ENCODE measurements around the gene CTAGE8. TPM values are rescaled to one million over a fixed set of nuclear protein-coding genes. Genes with fewer than 3 reads are reported as not detected.
"Not testable (repeated sequence)": the region's sequence is repeated elsewhere in the genome, so short reads cannot be mapped to it uniquely, and the experiment has no call there.

CTAGE8 gene
- total RNA-seq, 1 donor, result 1.4 TPM

DNA sequence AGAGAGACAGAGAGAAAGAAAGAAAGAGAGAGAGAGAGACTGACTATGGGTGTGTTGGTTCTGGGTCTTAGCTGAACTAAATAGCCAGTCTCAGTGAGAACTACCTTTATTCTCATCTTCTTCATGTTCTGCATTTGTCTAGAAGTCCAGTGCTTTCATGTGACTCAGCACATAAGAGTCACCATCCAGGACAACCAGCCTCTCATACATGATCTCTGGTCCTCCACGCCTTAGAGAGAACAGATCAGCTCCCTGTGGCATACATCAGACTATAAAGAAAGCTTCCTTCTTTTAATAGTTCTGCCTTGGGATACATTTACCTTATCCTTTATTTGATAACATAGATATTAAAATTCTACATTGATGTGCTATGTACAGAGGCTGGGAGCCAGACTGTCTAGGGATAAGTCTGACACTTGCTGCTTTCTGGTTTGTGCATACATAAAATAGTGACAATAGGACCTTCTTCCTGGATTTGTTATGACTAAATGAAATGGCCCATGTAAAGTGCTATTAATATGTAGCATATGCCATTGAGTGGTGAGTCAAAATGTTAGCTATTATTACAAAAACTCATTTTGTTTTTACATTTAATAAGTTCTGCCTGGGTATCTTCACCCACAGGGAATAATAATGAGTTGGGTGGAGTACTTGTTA is 21.3 kb downstream of the CTAGE8 start:
- not testable (repeated sequence) for H3K4me2 ChIP-seq (ENCODE audit: insufficient read depth, low read length); H3K36me3 ChIP-seq (ENCODE audit: insufficient read depth, low read length); H2AFZ ChIP-seq (ENCODE audit: low read length); H3K27ac ChIP-seq (ENCODE audit: low read depth, low read length); H3K9me3 ChIP-seq (ENCODE audit: low read depth, low read length); DNase-seq (ENCODE audit: insufficient read length, low spot score, missing footprints); H3K27me3 ChIP-seq (ENCODE audit: insufficient read depth, low read length); H3K4me1 ChIP-seq (ENCODE audit: insufficient read depth, low read length); H3K79me2 ChIP-seq (ENCODE audit: insufficient read depth, low read length); H3K4me3 ChIP-seq (ENCODE audit: insufficient read depth, low read length); H4K20me1 ChIP-seq (ENCODE audit: insufficient read depth, low read length)

GRCh38 chr7:144246967-144247366 is 22.1 kb downstream of the CTAGE8 start:
- not testable (repeated sequence) for H3K79me2 ChIP-seq (ENCODE audit: insufficient read depth, low read length); H3K4me3 ChIP-seq (ENCODE audit: insufficient read depth, low read length); H3K9me3 ChIP-seq (ENCODE audit: low read depth, low read length); H3K4me1 ChIP-seq (ENCODE audit: insufficient read depth, low read length); H4K20me1 ChIP-seq (ENCODE audit: insufficient read depth, low read length); H3K27ac ChIP-seq (ENCODE audit: low read depth, low read length); H3K4me2 ChIP-seq (ENCODE audit: insufficient read depth, low read length); H3K36me3 ChIP-seq (ENCODE audit: insufficient read depth, low read length); H2AFZ ChIP-seq (ENCODE audit: low read length); H3K27me3 ChIP-seq (ENCODE audit: insufficient read depth, low read length); DNase-seq (ENCODE audit: insufficient read length, low spot score, missing footprints)

DNA sequence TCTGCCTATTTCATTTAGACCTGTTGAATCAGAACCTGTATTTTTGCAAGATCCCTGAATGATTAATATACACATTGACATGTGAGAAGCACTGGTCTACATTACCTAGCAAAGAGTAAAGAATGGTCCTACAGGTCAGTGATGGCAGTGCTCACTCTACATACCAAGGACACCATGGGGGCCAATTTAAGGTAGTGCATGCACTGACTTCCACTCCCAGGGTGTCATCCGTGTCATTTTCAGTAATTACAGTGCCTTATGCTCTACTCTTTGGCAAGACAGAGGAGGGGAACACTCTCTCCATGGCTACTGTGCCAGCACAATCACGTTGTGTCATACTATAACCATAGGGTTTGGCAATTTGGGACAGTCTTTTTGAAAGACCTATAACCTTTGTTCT is 23.7 kb downstream of the CTAGE8 start:
- DNase-seq (ENCODE audit: insufficient read length, low spot score, missing footprints); H3K4me2 ChIP-seq (ENCODE audit: insufficient read depth, low read length); H3K27me3 ChIP-seq (ENCODE audit: insufficient read depth, low read length); H4K20me1 ChIP-seq (ENCODE audit: insufficient read depth, low read length); H3K27ac ChIP-seq (ENCODE audit: low read depth, low read length); H2AFZ ChIP-seq (ENCODE audit: low read length); H3K79me2 ChIP-seq (ENCODE audit: insufficient read depth, low read length); H3K4me1 ChIP-seq (ENCODE audit: insufficient read depth, low read length); H3K4me3 ChIP-seq (ENCODE audit: insufficient read depth, low read length); H3K36me3 ChIP-seq (ENCODE audit: insufficient read depth, low read length); H3K9me3 ChIP-seq (ENCODE audit: low read depth, low read length): not testable (repeated sequence)

DNA sequence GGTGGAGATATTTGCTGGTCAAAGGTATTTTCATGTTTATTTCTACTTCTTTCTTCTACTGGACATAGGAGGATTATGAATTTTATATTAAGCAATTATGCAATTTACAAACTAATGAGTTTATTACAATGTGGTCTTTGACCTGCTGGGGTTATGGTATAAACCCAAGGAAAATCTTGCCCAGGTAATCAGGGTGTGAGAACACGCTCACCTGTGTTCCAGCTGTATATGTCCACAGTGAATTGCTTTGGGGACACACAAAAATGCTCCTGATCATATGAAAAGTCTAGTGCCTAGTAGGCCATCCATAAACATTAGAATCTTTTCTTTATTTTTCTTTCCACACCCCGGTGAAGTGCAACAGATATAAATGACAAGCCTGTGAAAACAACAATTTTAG is 29.7 kb downstream of the CTAGE8 start, which contains the start of gene OR2A42:
OR2A42 (minus strand) TSS at position 241 of the 400 bp plus-strand sequence. CDS start 6,762 bp downstream, outside the sequence.
- H3K79me2 ChIP-seq (ENCODE audit: insufficient read depth, low read length), result not testable (repeated sequence)

DNA sequence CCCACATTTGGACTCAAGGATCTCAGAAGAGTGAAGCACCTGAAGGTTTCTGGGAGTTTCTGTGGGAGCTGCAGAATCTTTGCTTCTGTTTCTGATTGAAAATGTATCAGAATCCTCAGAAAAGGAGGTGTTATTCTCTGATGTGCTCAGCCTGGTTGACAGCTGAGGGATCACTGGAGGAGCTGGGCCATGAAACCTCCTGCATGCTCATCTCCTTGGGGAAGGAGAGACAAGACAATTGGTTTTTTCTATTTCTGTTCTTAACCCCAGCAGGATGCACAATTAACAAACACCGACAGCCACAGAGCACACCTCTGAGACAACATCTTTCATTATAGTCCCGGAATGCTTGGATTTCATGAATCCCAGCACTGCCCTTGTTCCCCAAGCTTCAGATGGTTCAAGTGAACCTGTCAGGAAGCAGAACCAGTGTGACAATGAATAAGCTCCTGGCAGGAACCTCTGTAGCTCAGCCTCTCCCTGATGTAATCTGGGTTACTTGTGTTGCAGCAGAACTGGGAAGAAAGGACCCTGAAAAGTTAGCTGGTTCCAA is 30.5 kb downstream of the CTAGE8 start:
- H3K9me3 ChIP-seq (ENCODE audit: low read depth, low read length); H2AFZ ChIP-seq (ENCODE audit: low read length); H3K79me2 ChIP-seq (ENCODE audit: insufficient read depth, low read length); H3K27me3 ChIP-seq (ENCODE audit: insufficient read depth, low read length); H4K20me1 ChIP-seq (ENCODE audit: insufficient read depth, low read length); DNase-seq (ENCODE audit: insufficient read length, low spot score, missing footprints); H3K36me3 ChIP-seq (ENCODE audit: insufficient read depth, low read length); H3K4me2 ChIP-seq (ENCODE audit: insufficient read depth, low read length); H3K4me1 ChIP-seq (ENCODE audit: insufficient read depth, low read length); H3K4me3 ChIP-seq (ENCODE audit: insufficient read depth, low read length); H3K27ac ChIP-seq (ENCODE audit: low read depth, low read length): not testable (repeated sequence)

More for the DNA sequence above, 29.7 kb downstream of the CTAGE8 start, which contains the start of gene OR2A42:
- not testable (repeated sequence) for H3K4me3 ChIP-seq (ENCODE audit: insufficient read depth, low read length); H3K4me2 ChIP-seq (ENCODE audit: insufficient read depth, low read length); H2AFZ ChIP-seq (ENCODE audit: low read length); DNase-seq (ENCODE audit: insufficient read length, low spot score, missing footprints); H3K4me1 ChIP-seq (ENCODE audit: insufficient read depth, low read length); H4K20me1 ChIP-seq (ENCODE audit: insufficient read depth, low read length); H3K27ac ChIP-seq (ENCODE audit: low read depth, low read length); H3K27me3 ChIP-seq (ENCODE audit: insufficient read depth, low read length); H3K36me3 ChIP-seq (ENCODE audit: insufficient read depth, low read length); H3K9me3 ChIP-seq (ENCODE audit: low read depth, low read length)

- not testable (repeated sequence) for H3K79me2 ChIP-seq (ENCODE audit: insufficient read depth, low read length); H3K4me3 ChIP-seq (ENCODE audit: insufficient read depth, low read length); H4K20me1 ChIP-seq (ENCODE audit: insufficient read depth, low read length); H3K4me1 ChIP-seq (ENCODE audit: insufficient read depth, low read length); H3K27ac ChIP-seq (ENCODE audit: low read depth, low read length); H3K9me3 ChIP-seq (ENCODE audit: low read depth, low read length); H3K36me3 ChIP-seq (ENCODE audit: insufficient read depth, low read length); H2AFZ ChIP-seq (ENCODE audit: low read length); DNase-seq (ENCODE audit: insufficient read length, low spot score, missing footprints); H3K4me2 ChIP-seq (ENCODE audit: insufficient read depth, low read length); H3K27me3 ChIP-seq (ENCODE audit: insufficient read depth, low read length)
Observed at GRCh38 chr7:144233039-144233438, 36.0 kb downstream of the CTAGE8 start.

DNA sequence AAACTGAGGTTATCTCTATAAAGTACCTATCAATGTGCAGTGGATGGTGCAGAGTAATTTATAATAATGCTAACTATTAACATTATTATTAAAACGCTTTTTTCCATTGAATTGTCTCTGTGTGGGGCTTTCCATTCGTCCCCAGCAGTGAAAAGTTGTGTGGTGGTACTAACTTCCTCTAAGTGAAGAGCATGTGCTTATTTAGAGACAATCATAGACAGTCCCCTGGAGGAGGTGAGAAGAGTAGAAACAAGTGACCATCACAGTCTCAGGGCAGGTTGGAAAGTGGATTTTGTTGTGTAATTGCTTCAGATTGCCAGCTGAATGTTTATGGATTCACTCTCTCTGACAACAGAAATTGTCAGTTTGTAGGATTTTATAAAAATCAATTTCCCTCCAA is 38.1 kb downstream of the CTAGE8 start:
- H4K20me1 ChIP-seq (ENCODE audit: insufficient read depth, low read length); H3K4me2 ChIP-seq (ENCODE audit: insufficient read depth, low read length); DNase-seq (ENCODE audit: insufficient read length, low spot score, missing footprints); H3K4me1 ChIP-seq (ENCODE audit: insufficient read depth, low read length); H3K4me3 ChIP-seq (ENCODE audit: insufficient read depth, low read length); H3K79me2 ChIP-seq (ENCODE audit: insufficient read depth, low read length); H3K27ac ChIP-seq (ENCODE audit: low read depth, low read length); H2AFZ ChIP-seq (ENCODE audit: low read length); H3K27me3 ChIP-seq (ENCODE audit: insufficient read depth, low read length); H3K9me3 ChIP-seq (ENCODE audit: low read depth, low read length); H3K36me3 ChIP-seq (ENCODE audit: insufficient read depth, low read length): not testable (repeated sequence)

DNA sequence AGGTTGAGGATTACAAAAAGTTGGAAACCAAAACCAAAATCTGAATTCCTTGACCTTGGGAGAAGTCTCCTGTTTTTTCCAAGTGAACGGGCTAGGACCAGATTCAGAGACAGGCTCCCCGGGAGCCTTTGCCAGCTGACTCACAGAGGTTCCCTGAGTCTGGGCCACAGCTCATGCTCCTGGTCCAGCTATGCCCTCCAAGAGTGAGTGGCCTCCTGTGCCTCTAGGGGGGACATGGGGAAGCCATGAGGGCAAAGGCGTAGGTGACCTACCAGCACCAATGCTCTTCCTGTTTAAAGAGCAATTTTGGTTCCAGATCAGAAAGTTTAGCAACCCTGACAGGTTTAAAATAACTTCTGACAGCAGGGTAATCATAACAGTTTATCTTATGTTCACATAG is 40.3 kb downstream of the CTAGE8 start:
- DNase-seq (ENCODE audit: insufficient read length, low spot score, missing footprints), result not testable (repeated sequence)

DNA sequence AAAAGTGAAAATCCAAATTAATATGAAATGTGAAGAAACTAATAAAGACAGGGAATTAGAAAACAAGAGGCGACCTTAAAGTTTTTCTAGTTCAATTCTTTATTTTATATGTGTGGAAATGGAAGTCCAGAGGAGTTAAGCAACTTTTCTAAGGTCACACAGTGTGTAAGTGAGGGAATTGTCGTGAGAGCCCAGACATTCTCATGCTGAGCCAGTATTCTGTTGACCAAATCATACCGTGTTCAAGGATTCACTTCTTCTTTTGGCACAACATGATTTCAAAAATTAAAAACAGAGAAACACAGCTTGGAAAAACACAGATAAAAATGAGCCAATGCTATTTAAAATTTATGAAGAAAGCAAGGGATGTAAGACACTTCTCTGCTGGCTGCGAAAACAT is 42.2 kb downstream of the CTAGE8 start:
- not testable (repeated sequence) for DNase-seq (ENCODE audit: insufficient read length, low spot score, missing footprints)

More for the DNA sequence above, 40.3 kb downstream of the CTAGE8 start:
- not testable (repeated sequence) for H3K9me3 ChIP-seq (ENCODE audit: low read depth, low read length); H3K4me2 ChIP-seq (ENCODE audit: insufficient read depth, low read length); H2AFZ ChIP-seq (ENCODE audit: low read length); H3K27me3 ChIP-seq (ENCODE audit: insufficient read depth, low read length); H3K79me2 ChIP-seq (ENCODE audit: insufficient read depth, low read length); H3K4me3 ChIP-seq (ENCODE audit: insufficient read depth, low read length); H3K36me3 ChIP-seq (ENCODE audit: insufficient read depth, low read length); H3K27ac ChIP-seq (ENCODE audit: low read depth, low read length); H4K20me1 ChIP-seq (ENCODE audit: insufficient read depth, low read length); H3K4me1 ChIP-seq (ENCODE audit: insufficient read depth, low read length)

More for the DNA sequence above, 42.2 kb downstream of the CTAGE8 start:
- H3K27ac ChIP-seq (ENCODE audit: low read depth, low read length); H3K36me3 ChIP-seq (ENCODE audit: insufficient read depth, low read length); H3K4me3 ChIP-seq (ENCODE audit: insufficient read depth, low read length); H4K20me1 ChIP-seq (ENCODE audit: insufficient read depth, low read length); H3K4me1 ChIP-seq (ENCODE audit: insufficient read depth, low read length); H3K9me3 ChIP-seq (ENCODE audit: low read depth, low read length); H2AFZ ChIP-seq (ENCODE audit: low read length); H3K79me2 ChIP-seq (ENCODE audit: insufficient read depth, low read length); H3K27me3 ChIP-seq (ENCODE audit: insufficient read depth, low read length); H3K4me2 ChIP-seq (ENCODE audit: insufficient read depth, low read length): not testable (repeated sequence)

Measured in osteoblast (primary cell).